GM23248 (cell line): ENCODE measurements around the gene HPX.

Experiments
- EZH2 ChIP-seq: fragments of 200-600 bp; sonication (generic); IDR thresholded peaks from 2 replicates; pipeline ENCODE4 v1.6.1; 2018; ENCODE audit warnings: antibody characterized with exemption, mild to moderate bottlenecking; ENCODE audit not compliant: insufficient read depth, poor library complexity, severe bottlenecking
- EZH2phosphoT487 ChIP-seq: fragments of 200-600 bp; sonication (generic); IDR thresholded peaks from 2 replicates; pipeline ENCODE4 v1.6.1; 2018; ENCODE audit warnings: antibody characterized with exemption, moderate library complexity, mild to moderate bottlenecking, low read depth; ENCODE audit not compliant: insufficient read depth

- TF ChIP-seq EZH2 (no peak), EZH2phosphoT487 (no peak)
These were observed 11.4 kb upstream of the HPX start for GRCh38 chr11:6452219-6452618.
